Astrocyte of the spinal cord (primary cell): Measurements from ENCODE around the gene KCNMB3.
"Not testable (repeated sequence)": the region's sequence is repeated elsewhere in the genome, so short reads cannot be mapped to it uniquely, and the experiment has no call there.

Experiments used
- DNase-seq: peaks from one replicate; pipeline ENCODE4 v3.0.0; 2011; ENCODE audit warnings: low read depth, low spot score
- H3K4me3 ChIP-seq: 2 replicates; pipeline ENCODE4 v1.5.1; 2011; ENCODE audit warnings: low read depth, mild to moderate bottlenecking, low read length, moderate library complexity
- in situ Hi-C: cut with HindIII; loops from 2 replicates; pipeline ENCODE4 v1.10.0; 2017; ENCODE audit warnings: low sequenced_read_pairs
- TF ChIP-seq, protein P1 (sequence below): IDR thresholded peaks from 2 replicates; pipeline ENCODE4 v1.5.1; 2012; ENCODE audit warnings: low read depth, mild to moderate bottlenecking, low read length, inconsistent platforms

KCNMB3 gene

DNA sequence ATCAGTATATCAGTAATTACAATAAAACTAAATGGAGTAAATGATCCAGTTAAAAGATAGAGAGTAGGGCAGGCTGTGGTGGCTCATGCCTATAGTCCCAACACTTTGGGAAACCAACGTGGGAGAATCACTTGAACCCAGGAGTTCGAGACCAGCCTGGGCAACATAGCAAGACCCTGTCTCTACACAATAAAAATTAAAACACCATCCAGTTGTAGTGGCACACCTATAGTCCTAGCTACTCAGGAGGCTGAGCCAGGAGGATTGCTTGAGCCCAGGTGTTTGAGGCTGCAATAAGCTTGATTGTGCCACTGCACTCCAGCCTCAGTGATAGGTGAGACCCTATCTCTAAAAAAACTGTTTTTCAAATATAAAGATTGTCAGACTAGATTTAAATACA, 5.9 kb upstream of the KCNMB3 start:
- TF ChIP-seq, protein P1, sequence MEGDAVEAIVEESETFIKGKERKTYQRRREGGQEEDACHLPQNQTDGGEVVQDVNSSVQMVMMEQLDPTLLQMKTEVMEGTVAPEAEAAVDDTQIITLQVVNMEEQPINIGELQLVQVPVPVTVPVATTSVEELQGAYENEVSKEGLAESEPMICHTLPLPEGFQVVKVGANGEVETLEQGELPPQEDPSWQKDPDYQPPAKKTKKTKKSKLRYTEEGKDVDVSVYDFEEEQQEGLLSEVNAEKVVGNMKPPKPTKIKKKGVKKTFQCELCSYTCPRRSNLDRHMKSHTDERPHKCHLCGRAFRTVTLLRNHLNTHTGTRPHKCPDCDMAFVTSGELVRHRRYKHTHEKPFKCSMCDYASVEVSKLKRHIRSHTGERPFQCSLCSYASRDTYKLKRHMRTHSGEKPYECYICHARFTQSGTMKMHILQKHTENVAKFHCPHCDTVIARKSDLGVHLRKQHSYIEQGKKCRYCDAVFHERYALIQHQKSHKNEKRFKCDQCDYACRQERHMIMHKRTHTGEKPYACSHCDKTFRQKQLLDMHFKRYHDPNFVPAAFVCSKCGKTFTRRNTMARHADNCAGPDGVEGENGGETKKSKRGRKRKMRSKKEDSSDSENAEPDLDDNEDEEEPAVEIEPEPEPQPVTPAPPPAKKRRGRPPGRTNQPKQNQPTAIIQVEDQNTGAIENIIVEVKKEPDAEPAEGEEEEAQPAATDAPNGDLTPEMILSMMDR = no peak
- no peak overlapping the region for H3K4me3 ChIP-seq
- DNase-seq = no peak
- in situ Hi-C loops = no loop called here

DNA sequence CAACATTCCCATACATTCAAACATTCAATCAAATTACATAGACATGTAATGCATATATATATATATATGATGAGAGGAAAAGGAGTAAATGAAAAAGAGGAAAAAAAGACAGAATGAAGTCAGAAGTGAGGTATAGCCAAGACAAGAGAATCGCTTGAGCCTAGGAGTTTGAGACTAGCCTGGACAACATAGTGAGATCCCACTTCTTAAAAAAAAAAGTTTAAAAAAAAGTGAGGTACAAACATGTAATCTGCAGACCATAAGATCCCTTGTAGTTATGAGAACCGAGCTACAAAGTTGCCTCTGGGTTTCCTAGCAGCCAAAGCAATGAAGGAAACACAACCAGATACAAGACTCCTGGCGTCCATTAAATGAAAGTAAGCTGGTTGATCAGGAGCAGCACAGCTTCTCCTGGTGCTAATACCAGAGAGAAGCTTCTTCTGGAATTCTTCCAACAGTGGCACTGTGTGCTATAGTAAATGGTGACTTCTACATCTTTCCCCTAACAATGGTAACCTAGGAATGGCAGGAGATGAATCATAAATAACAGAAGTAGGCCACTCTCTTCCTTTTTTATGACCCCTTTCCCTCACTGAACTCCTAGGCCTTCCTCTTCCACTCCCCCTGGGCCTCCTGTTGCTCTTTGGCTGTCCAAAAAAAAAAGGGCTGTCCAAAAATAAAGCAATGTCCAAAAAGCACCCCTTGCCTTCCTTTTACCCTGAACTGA, 3.5 kb downstream of the KCNMB3 start:
- no peak for DNase-seq
- in situ Hi-C loops = no loop called here
- TF ChIP-seq, protein P1 = no peak
- no peak overlapping the region for H3K4me3 ChIP-seq

DNA sequence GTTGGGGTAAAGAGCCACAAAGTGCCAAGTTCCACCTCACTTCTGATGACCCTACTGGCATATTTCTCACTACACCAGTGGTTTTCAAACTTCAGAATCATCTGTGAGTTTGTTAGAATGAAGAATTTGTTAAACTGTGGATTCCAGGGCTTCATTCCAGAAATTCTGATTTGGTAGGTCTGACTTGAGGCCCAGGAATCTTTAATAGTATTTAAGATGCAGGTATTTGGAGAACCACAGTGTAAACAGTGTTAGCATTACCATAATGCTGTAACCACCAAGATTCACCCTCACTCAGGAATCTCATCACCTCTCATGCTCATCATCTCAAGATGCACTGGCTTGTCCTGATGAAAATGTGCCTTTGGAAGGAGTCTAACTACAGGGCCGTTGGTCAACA, 6.0 kb downstream of the KCNMB3 start:
- DNase-seq = peak; percentile 60
- TF ChIP-seq, protein P1 = no peak
- no peak overlapping the region for H3K4me3 ChIP-seq
- in situ Hi-C loops = no loop called here

DNA sequence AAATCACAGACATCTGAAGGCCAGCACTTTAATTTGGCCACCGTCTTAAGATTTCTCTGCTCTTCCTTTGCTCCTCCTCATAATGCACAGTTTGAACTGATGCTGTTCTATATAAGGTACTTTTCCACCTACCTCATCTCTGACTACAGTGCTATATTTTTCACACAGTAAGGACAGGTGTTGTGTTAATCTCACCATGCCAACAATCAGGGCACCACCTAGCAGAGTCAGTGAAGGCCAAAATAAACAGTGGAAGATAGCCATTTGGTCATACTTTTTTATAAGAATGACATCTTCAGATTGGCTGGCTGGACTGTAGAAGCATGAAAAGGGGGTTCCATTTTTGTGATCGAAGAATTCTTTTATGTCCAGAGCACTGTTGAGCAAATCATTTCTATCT, 8.1 kb downstream of the KCNMB3 start:
- DNase-seq, H3K4me3 ChIP-seq, in situ Hi-C loops: not testable (repeated sequence)

GRCh38 chr3:179240299-179240698, 10.6 kb downstream of the KCNMB3 start:
- in situ Hi-C loops, DNase-seq: not testable (repeated sequence)

GRCh38 chr3:179236669-179237301, 14.1 kb downstream of the KCNMB3 start:
- DNase-seq = no peak
- TF ChIP-seq, protein P1 = no peak
- H3K4me3 ChIP-seq = no peak overlapping the region
- in situ Hi-C loops = no loop called here

More at GRCh38 chr3:179240299-179240698, 10.6 kb downstream of the KCNMB3 start:
- not testable (repeated sequence) for H3K4me3 ChIP-seq

DNA sequence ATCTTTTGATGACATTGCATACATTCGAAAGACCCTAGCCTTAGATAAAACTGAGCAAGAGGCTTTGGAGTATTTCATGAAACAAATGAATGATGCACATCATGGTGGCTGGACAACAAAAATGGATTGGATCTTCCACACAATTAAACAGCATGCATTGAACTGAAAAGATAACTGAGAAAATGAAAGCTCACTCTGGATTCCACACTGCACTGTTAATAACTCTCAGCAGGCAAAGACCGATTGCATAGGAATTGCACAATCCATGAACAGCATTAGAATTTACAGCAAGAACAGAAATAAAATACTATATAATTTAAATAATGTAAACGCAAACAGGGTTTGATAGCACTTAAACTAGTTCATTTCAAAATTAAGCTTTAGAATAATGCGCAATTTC, 16.7 kb downstream of the KCNMB3 start:
- TF ChIP-seq, protein P1 = no peak
- in situ Hi-C loops = no loop called here
- no peak overlapping the region for H3K4me3 ChIP-seq
- DNase-seq = no peak
